DOHH2 (cell line): ENCODE measurements around the gene ITPKB.
A peak's percentile ranks its signal among the peaks of the same experiment; 100 is the strongest.

ENCODE experiments used
- H3F3A ChIP-seq: fragments of 200-600 bp; sonication (generic), shearing (Covaris generic); 2 replicates; pipeline ENCODE4 v1.6.0; 2016; ENCODE audit warnings: antibody characterized with exemption, mild to moderate bottlenecking; ENCODE audit not compliant: control insufficient read depth, insufficient read depth
- H3K27ac ChIP-seq: fragments of 200-600 bp; sonication (generic); 2 replicates; pipeline ENCODE4 v1.5.1; 2014; ENCODE audit warnings: low read depth, mild to moderate bottlenecking, low read length, moderate library complexity
- H3K27me3 ChIP-seq: fragments of 200-600 bp; sonication (generic); 2 replicates; pipeline ENCODE4 v1.6.1; 2014; ENCODE audit warnings: mild to moderate bottlenecking, low read length, mixed read lengths; ENCODE audit not compliant: control insufficient read depth
- H3K36me3 ChIP-seq: fragments of 200-600 bp; sonication (generic); 2 replicates; pipeline ENCODE4 v1.6.1; 2014; ENCODE audit warnings: mild to moderate bottlenecking, low read length, moderate library complexity, mixed read lengths; ENCODE audit not compliant: control insufficient read depth
- H3K4me1 ChIP-seq: fragments of 200-600 bp; sonication (generic); 2 replicates; pipeline ENCODE4 v1.6.1; 2014; ENCODE audit warnings: mild to moderate bottlenecking, low read length, mixed read lengths; ENCODE audit not compliant: control insufficient read depth
- H3K4me2 ChIP-seq: fragments of 200-600 bp; sonication (generic); 2 replicates; pipeline ENCODE4 v1.6.0; 2014; ENCODE audit warnings: mild to moderate bottlenecking, low read length, moderate library complexity
- H3K4me3 ChIP-seq: fragments of 200-600 bp; sonication (generic); 2 replicates; pipeline ENCODE4 v1.5.1; 2014; ENCODE audit warnings: mild to moderate bottlenecking, low read length, mixed read lengths
- H3K79me2 ChIP-seq: fragments of 200-600 bp; sonication (generic); 2 replicates; pipeline ENCODE4 v1.6.1; 2014; ENCODE audit warnings: mild to moderate bottlenecking, low read length, mixed read lengths; ENCODE audit not compliant: control insufficient read depth
- H3K9me2 ChIP-seq: fragments of 200-600 bp; sonication (generic); replicated peaks from 2 replicates; pipeline ENCODE4 v1.6.1; 2014; ENCODE audit warnings: mild to moderate bottlenecking, low read length, mixed read lengths; ENCODE audit not compliant: control insufficient read depth
- H3K9me3 ChIP-seq: fragments of 200-600 bp; sonication (generic); 2 replicates; pipeline ENCODE4 v1.6.1; 2014; ENCODE audit warnings: antibody characterized with exemption, low read length, mixed read lengths; ENCODE audit not compliant: control insufficient read depth, insufficient read depth
- H4K20me1 ChIP-seq: fragments of 200-600 bp; sonication (generic); 2 replicates; pipeline ENCODE4 v1.6.0; 2014; ENCODE audit warnings: low read depth, mild to moderate bottlenecking, antibody characterized with exemption, low read length, moderate library complexity; ENCODE audit not compliant: control insufficient read depth, insufficient read depth
- CTCF ChIP-seq: fragments of 200-600 bp; sonication (generic); IDR thresholded peaks from one replicate; pipeline ENCODE4 v1.5.1; 2014; ENCODE audit warnings: antibody characterized with exemption, mild to moderate bottlenecking, low read depth, low read length; ENCODE audit not compliant: poor library complexity, severe bottlenecking
- EZH2phosphoT487 ChIP-seq: fragments of 200-600 bp; sonication (generic); IDR thresholded peaks from 2 replicates; pipeline ENCODE4 v1.6.1; 2017; ENCODE audit warnings: borderline replicate concordance, mild to moderate bottlenecking, antibody characterized with exemption, low read length, moderate library complexity, mixed read lengths

Gene ITPKB

GRCh38 chr1:226695335-226695900, 43.7 kb downstream of the ITPKB start:
- Histone ChIP-seq H3K4me3 (0 out of 2 replicates have a peak overlapping the region, but pooled peaks have one; percentile 6), H4K20me1 (no peaks in the 10 kb centered on the region; the same call in 1 of the 2 replicates), H3K9me2 (no peaks in the 10 kb centered on the region), H3K79me2 (peaks cover 96% of the 10 kb centered on the region), H3K4me2 (peak overlapping the region; percentile 38), H3K36me3 (peaks cover 86% of the 10 kb centered on the region), H3K4me1 (peaks cover 99% of the 10 kb centered on the region), H3F3A (peaks cover 24% of the 10 kb centered on the region), H3K9me3 (no peaks in the 10 kb centered on the region), H3K27me3 (no peaks in the 10 kb centered on the region), H3K27ac (0 out of 2 replicates have a peak overlapping the region, but pooled peaks have one; percentile 17)
- TF ChIP-seq CTCF (no peak), EZH2phosphoT487 (no peak)

- H3K4me2 ChIP-seq: peak overlapping the region; percentile 82
- no peaks in the 10 kb centered on the region for H3K9me2 ChIP-seq
Observed at GRCh38 chr1:226692823-226693222, 46.3 kb downstream of the ITPKB start.

GRCh38 chr1:226692051-226692792, 46.9 kb downstream of the ITPKB start:
- peaks cover 96% of the 10 kb centered on the region for H3K79me2 ChIP-seq

More at GRCh38 chr1:226692823-226693222, 46.3 kb downstream of the ITPKB start:
- H3K79me2 ChIP-seq: peaks cover 96% of the 10 kb centered on the region
- TF ChIP-seq EZH2phosphoT487 (no peak), CTCF (no peak)
- H3K27me3 ChIP-seq: no peaks in the 10 kb centered on the region
- peaks cover 14% of the 10 kb centered on the region for H3F3A ChIP-seq
- H3K9me3 ChIP-seq: no peaks in the 10 kb centered on the region
- peaks cover 86% of the 10 kb centered on the region for H3K36me3 ChIP-seq
- peaks cover 99% of the 10 kb centered on the region for H3K4me1 ChIP-seq
- no peaks in the 10 kb centered on the region; the same call in 1 of the 2 replicates for H4K20me1 ChIP-seq
- H3K27ac ChIP-seq: peak overlapping the region; percentile 91
- H3K4me3 ChIP-seq: peak overlapping the region; percentile 68

More at GRCh38 chr1:226692051-226692792, 46.9 kb downstream of the ITPKB start:
- no peaks in the 10 kb centered on the region; the same call in 1 of the 2 replicates for H4K20me1 ChIP-seq
- H3K4me2 ChIP-seq: peak overlapping the region; percentile 82
- peaks cover 99% of the 10 kb centered on the region for H3K4me1 ChIP-seq
- H3K36me3 ChIP-seq: peaks cover 87% of the 10 kb centered on the region
- peaks cover 10% of the 10 kb centered on the region for H3F3A ChIP-seq
- H3K27me3 ChIP-seq: no peaks in the 10 kb centered on the region
- H3K9me2 ChIP-seq: no peaks in the 10 kb centered on the region
- TF ChIP-seq EZH2phosphoT487 (no peak), CTCF (no peak)
- no peaks in the 10 kb centered on the region for H3K9me3 ChIP-seq
- peak overlapping the region; percentile 91 for H3K27ac ChIP-seq
- H3K4me3 ChIP-seq: peak overlapping the region; percentile 68
